KBM-7 (cell line): ENCODE results near the gene MGST3.
"Not testable (repeated sequence)": the region's sequence is repeated elsewhere in the genome, so short reads cannot be mapped to it uniquely, and the experiment has no call there.

ENCODE experiments used
- DNase-seq: peaks from one replicate; pipeline ENCODE4 v3.0.0-alpha.2; 2015
- in situ Hi-C: fragments of 300-500 bp; cut with MboI; formaldehyde crosslinking; loops from 2 replicates; pipeline ENCODE4 v1.14.3; 2020; ENCODE audit warnings: low sequenced_read_pairs, low pct_unique_long_range_greater_than_20kb, mixed read lengths

The MGST3 gene

GRCh38 chr1:165645654-165646366 lies 14.8 kb downstream of the MGST3 start:
- in situ Hi-C loops: no loop called here
- DNase-seq: no peak

- in situ Hi-C loops: no loop called here
- DNase-seq: no peak
Observed at GRCh38 chr1:165647517-165647916, 16.5 kb downstream of the MGST3 start.

DNA sequence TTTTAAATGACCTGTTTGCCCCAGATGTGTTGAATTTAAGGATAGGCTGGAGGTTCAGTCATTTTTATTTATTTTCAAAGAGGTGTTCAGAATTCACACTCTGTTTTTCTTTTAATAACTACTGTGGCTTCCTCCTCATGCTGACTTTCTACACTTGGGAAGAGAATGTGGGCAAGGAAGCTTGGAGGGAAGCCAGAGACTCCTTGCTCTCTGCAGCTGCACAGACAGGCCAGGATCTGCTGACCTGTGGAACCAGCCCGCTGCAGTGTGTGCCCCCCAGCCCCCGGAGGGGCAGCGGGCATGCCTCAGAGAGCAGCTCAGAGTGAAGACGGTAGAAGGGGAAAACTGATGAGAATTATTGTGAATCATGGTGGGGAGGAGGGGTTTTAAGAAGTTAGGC lies 16.9 kb downstream of the MGST3 start:
- no peak for DNase-seq
- in situ Hi-C loops: no loop called here

DNA sequence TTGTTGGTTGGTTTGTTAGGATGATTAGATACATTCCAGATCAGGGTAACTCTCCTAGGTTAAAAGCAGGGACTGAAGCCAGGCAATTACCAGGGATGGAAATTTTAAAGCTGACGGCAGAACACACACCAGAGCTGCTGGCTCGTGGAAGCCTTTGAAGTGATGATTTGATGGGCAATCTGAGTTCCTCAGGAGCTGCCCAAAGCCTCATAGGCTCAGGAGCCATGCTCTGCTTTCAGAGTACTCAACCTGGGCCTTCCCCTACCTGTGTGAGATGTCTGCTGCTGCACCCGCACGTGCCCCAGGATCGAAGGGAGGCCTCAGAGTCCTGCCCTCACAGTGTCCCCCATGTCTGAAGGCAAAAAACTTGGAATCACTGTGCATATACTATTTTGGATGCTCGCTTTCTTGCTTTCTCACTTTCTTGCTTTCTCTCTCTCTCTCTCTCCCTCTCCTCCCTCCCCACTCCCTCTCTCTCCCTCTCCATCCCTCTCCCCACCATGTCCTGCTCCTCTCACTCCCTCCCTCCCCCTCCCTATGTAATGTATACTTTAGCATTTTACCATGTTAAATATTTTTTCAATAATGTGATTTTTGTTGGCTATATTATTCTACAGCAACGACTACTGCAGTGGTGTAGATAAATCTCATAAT lies 18.0 kb downstream of the MGST3 start:
- no peak for DNase-seq

DNA sequence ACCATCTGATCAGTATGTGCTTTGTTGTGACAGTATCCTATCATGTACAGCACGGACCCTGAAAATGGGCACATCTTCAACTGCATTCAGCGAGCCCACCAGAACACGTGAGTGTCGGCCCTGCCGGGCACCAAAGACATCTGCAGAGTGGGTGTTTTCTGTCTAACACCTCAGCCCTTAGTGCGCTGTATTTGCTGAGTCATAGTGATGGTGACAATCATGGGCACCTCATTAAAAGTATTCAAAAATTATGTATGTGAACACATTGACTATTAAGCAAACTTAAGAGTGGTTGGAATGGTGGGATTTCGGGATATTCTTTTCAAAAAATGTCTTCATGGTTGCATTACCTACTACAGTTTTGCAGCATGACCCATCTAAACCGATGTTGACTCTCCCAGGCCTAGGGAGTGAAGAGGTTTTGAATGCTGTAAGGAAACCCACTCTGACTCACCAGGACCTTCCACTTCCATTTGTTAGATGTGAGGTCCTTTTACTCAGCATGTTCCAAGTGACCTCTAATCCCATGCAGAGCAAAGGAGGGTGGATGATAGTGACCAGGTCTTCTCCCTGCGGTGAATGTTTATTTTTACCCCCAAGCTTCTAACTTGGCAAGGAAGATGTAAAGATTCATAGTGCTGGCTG lies 20.1 kb downstream of the MGST3 start:
- DNase-seq: no peak
- in situ Hi-C loops: no loop called here

More for the DNA sequence above, 18.0 kb downstream of the MGST3 start:
- in situ Hi-C loops: no loop called here

- DNase-seq, in situ Hi-C loops: not testable (repeated sequence)
Observed at GRCh38 chr1:165658766-165659580, 27.9 kb downstream of the MGST3 start.

- in situ Hi-C loops: no loop called here
- no peak for DNase-seq
Observed at GRCh38 chr1:165659581-165659895, 28.5 kb downstream of the MGST3 start.

DNA sequence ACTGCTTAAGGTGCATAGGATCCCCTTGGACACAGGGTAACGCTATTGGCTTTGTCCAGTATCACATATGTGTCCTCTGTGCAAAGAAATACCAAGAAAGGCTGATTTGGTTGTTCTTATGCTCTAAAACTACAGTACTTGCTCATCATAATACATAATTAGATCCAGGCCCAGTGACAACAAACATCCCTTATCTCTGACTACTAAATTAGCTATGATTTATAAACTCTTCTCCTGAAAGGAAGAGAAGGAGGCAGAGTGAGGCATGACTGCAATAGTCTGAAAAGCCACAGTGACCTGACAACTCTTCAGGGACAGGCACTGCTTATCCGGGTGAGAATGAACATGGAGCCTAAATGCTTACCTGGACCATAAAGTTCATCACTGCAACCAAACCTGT lies 30.7 kb downstream of the MGST3 start:
- DNase-seq: no peak
- in situ Hi-C loops: no loop called here

GRCh38 chr1:165662186-165662585 lies 31.2 kb downstream of the MGST3 start:
- in situ Hi-C loops: no loop called here
- no peak for DNase-seq

DNA sequence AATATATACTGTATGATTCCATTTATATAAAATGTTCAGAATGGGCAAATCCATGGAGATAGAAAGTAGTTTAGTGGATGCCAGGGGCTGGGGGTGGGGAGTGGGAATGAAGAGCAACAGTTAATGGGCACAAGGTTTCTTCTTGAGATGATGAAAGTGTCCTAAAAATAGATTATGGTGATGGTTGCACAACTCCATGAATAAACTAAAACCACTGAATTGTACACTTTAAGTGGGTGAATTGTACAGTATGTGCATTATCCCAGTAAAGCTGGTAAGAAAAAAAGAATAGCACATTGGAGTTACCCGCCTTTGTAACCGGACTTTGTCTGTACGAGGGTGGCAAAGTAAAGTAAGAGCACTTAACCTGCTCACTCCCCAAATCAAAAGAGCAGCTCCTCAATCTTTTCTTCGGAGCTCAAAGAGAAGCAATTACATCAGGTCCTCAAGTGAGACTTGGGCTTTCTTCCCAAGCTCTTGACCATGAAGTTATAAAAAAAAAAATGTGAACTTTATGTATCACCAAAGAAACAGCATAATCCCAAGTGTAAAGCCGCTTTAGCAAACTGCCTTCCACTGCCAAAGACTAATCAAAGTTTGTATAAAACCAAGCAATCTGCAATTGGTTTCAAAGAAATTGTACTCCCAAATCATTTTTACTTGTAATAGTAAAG lies 35.3 kb downstream of the MGST3 start:
- DNase-seq: peak; percentile 8
- in situ Hi-C loops: no loop called here

GRCh38 chr1:165668184-165668583 lies 37.1 kb downstream of the MGST3 start:
- no peak for DNase-seq
- in situ Hi-C loops: no loop called here

- in situ Hi-C loops: no loop called here
- DNase-seq: no peak
Observed at GRCh38 chr1:165671526-165671925, 40.5 kb downstream of the MGST3 start.

DNA sequence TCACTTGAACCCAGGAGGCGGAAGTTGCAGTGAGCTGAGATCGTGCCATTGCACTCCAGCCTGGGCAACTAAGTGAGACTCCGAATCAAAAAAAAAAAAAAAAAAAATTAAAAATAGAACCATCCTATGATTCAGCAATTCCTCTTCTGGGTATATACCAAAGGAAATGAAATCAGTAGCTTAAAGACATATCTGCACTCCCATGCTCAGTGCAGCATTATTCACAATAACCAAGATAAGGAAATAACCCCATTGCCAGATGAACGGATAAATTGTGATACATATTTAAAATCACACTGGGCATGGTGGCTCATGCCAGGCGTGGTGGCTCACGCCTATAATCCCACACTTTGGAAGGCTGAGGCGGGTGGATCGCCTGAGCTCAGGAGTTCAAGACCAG lies 43.6 kb downstream of the MGST3 start:
- DNase-seq: no peak
- in situ Hi-C loops: no loop called here

- in situ Hi-C loops: no loop called here
Observed at GRCh38 chr1:165675794-165676193, 44.8 kb downstream of the MGST3 start.

DNA sequence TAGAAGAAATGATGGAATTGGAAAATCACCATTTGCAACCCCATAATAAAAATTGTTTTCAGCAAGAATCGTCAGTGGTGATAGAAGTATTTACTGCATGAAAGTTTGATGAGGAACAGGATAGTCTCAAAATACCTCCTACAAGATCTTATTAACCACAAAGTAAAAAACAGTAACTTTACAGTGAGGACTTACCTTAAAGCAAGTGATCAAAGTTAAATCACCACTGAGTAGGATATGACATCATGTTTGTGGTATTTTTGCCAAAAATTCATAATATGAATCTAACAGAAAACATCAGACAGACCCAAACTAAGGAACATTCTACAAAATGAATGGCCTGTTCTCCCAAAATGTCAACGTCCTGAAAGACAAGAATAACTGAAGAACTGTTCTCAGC lies 47.5 kb downstream of the MGST3 start:
- in situ Hi-C loops: no loop called here
- no peak for DNase-seq

More at GRCh38 chr1:165675794-165676193, 44.8 kb downstream of the MGST3 start:
- DNase-seq: no peak

DNA sequence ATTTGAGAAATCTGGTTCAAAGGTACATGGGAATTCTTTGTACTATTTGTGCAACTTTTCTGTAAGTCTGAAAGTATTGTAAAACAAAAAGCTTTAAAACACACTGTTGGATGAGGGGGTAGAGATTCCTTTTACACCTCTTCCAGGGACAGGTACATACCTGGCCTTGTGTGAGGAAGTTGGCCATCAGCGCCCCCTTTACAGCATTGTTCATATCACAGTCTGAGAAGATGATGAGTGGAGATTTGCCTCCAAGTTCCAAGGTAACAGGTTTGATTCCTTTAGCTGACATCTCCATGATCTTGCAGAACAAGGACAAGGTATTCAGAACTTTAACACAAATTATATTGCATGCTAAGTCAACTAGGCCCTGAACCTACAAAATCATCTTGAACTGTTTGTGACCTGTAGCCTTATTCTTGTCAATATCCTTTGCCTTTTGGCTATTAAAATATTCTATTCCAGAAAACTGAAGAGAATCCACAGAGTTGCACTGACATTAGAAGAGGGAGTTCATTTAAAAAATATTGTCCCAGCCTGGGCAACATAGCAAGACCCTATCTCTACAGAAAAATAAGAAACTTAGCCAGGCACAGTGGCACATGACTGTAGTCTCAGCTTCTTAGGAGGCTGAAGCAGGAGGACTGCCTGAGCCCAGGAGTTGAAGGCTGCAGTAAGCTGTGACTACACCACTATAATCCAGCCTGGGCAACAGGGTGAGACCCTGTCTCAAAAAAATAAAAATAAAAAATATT lies 48.4 kb downstream of the MGST3 start:
- in situ Hi-C loops: no loop called here
- no peak for DNase-seq

- in situ Hi-C loops: no loop called here
- no peak for DNase-seq
Observed at GRCh38 chr1:165680303-165680702, 49.3 kb downstream of the MGST3 start.

GRCh38 chr1:165680773-165681172 lies 49.7 kb downstream of the MGST3 start:
- DNase-seq, in situ Hi-C loops: not testable (repeated sequence)
